Stimulated activated naive CD4-positive, alpha-beta T cell treated with Interleukin-2 at 50 U/mL for 16 hours (primary cell): ENCODE measurements around the gene TSC22D4.
"Not testable (repeated sequence)": the region's sequence is repeated elsewhere in the genome, so short reads cannot be mapped to it uniquely, and the experiment has no call there.

Source experiments
- DNase-seq: peaks from one replicate; lab custom pipeline; 2025; lab: John Stamatoyannopoulos, UW

Gene TSC22D4

GRCh38 chr7:100472854-100473499 is 6.0 kb downstream of the TSC22D4 start:
- no peak for DNase-seq

DNA sequence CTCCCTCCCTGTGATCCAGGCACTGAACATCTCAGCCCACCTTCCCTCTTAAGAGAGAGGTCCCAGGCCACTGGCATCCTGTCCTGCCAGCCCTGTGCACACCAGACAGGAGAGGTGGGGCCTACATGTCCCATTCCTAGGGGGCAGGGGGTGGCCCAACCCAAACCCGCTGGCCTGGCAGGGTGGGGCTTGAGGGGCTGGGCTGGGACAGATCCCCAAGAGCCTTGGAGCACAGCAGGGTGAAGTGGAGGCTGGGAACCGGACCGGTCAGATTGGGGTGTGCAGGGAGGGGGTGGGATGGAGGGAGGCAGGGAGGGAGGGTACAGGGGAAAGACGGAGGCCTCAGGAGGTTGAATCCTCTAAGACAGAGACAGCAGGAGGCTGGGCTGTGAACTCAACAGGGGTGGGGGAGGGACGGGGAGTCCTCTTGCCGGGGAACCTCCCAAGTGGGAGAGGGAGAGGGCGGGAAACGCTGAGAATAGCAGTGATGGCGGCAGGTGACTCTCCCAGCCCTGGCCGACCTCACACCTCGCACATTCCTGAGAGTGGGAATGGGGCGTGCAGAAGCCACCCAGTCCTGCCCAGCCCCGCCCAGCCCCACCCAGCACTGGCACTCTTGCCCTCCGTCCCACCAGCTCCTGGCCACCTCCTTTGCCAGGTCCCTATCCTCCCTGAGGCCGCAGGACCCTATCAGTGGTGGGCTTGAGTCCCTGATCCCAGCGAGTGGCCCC is 6.7 kb downstream of the TSC22D4 start:
- no peak for DNase-seq

GRCh38 chr7:100471021-100471420 is 8.0 kb downstream of the TSC22D4 start:
- DNase-seq = no peak

GRCh38 chr7:100469227-100470044 is 9.6 kb downstream of the TSC22D4 start:
- DNase-seq = peak; percentile 70

DNA sequence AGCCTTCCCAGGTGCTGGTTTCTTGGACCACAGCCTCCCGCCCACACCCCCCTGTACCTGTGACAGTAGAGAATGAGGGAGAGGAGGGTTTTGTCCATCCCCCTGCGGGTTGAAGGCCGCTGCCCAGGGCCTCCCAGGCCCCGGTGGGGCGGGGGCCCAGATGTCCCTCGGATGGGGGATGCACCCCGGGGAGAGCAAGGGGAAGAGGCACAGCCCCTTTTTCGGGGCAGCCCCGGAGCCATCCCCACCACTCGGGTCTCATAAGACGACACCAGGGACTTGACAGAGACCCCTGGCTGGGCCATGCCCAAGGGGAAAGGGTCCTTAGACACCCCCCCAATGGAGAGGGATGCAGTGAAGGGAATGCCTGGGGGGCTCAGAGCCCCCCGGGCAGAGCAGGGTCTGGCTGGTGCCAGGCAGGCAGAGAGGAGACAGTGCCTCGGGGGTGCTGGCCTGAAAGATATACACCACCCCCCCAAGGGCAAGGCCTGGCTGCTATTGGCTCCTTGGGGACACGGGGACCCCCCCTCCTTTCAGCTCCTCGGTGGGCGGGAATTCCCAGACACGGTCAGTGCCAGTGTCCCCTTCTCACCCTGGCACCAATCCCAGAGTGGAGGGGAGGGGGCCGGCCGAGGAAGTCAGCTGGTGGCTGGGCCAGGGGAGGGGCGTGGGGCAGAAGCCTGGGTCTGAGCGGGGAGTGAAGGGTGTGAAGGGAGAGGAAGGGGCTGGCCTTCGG is 11.2 kb downstream of the TSC22D4 start:
- DNase-seq = no peak

DNA sequence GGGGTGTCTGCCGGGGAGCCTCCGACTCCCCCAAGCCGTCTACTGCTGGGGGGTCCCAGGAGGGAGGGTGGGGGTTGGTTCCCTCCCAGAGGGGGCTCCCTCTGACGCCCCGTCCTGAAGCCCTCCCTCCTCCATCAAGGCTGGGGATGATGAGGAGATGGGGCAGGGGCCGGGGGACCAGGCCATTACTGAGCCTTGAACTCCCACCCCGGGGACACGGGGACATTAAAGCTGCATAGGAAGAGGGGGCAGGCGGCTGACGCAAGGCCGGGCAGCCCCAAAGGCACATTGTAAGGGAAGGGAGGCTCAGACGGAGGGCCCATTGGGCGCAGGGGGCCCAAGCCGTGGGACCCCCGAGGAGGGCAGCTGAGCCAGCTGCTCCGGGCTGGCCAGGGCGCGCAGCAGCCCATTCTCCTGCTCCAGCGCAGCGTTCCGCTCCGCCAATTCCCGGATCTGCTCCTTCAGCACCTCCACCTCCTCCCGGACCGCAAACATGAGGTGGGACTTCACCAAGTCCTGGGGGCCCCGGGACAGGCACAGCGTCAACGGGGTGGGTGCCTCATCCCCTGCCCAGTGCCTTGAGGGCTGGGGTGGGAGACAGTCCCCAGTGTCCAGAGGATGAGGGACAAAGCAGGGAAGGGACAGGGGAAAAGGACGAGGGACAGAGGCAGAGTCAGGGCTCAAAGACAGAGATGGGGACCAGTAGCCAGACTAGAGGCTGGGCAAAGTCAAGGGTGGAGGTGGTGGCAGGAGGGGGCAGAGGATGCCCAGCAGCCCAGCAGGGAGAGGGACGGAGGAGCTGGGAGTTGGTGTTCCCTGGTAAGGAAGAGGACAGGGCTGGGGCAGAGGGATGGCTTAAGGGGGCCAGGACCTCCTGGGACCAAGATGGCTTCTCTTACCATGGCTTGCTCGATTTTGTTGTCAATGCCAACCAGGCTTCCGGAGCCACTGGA is 12.1 kb downstream of the TSC22D4 start:
- DNase-seq = no peak

GRCh38 chr7:100465702-100466311 is 13.2 kb downstream of the TSC22D4 start:
- no peak for DNase-seq

DNA sequence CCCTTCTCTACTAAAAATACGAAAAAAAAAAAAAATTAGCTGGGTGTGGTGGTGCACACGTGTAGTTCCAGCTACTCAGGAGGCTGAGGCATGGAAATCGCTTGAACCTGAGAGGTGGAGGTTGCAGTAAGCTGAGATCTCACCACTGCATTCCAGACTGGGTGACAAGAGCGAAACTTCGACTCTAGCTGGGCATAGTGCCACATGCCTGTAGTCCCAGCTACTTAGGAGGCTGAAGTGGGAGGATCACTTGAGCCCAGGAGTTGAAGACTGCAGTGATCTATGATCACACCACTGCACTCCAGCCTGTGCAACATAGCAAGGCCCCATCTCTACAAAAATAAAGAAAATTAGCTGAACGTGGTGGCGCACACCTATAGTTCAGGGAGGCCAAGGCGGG is 13.7 kb downstream of the TSC22D4 start:
- no peak for DNase-seq

DNA sequence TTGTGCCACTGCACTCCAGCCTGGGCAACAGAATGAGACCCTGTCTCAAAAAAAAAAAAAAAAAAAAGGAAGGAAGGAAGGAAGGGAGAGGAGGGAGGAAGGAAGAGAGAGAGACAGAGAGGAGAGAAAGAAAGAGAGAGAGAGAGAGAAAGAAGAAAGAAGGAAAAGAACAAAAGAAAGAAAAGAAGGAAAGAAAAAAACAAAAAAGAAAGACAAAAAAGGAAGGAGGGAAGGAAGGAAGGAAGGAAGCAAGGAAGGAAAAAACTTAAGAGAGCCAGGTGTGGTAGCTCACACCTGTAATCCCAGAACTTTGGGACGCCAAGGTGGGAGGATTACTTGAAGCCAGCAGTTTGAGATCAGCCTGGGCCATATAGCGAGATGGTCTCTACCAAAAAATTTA is 14.2 kb downstream of the TSC22D4 start:
- no peak for DNase-seq

GRCh38 chr7:100464210-100464660 is 14.8 kb downstream of the TSC22D4 start, which contains the start of gene SPACDR:
TSS of gene SPACDR (minus strand) at chr7:100464260. CDS start at chr7:100464025, 235 bp downstream.
- DNase-seq = no peak

DNA sequence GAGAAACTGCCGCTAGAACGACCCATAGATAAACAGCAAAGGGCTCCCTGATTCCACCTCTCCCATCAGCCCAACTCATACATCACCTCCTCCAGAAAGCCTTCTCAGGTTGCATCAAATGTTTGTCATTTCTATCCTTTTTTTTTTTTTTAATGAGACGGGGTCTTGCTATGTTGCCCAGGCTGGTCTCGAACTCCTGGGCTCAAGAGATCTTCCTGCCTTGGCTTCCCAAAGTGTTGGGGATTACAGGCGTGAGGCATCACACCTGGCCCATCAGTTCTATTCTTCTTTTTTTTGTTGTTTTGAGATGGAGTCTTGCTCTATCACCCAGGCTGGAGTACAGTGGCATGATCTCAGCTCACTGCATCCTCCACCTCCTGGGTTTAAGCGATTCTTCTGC is 22.0 kb downstream of the TSC22D4 start:
- no peak for DNase-seq

DNA sequence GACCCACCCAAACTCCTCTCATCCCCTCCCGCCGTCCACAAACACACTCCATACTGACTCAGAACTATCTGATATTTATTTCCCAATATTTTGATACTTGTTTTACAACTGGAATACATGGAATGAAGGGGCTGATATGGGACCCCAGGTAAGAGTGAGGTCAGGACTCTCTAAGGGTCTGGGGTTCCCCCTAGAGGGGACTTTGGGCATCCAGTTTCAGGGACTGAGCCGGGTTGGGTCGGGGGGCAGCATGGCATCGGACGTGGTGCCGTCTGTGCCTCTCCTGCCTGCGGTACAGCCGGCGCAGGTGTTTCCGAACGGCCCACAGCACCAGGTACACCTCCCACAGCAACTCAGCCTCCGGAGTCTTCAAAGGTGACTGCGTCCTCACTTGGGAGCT is 22.5 kb downstream of the TSC22D4 start:
- DNase-seq = no peak

GRCh38 chr7:100455206-100455605 is 23.8 kb downstream of the TSC22D4 start:
- DNase-seq = no peak

- not testable (repeated sequence) for DNase-seq
Observed at GRCh38 chr7:100453854-100454253, 25.2 kb downstream of the TSC22D4 start.

GRCh38 chr7:100452513-100452912 is 26.5 kb downstream of the TSC22D4 start:
- DNase-seq = no peak

GRCh38 chr7:100449190-100449795 is 29.7 kb downstream of the TSC22D4 start:
- DNase-seq = no peak

GRCh38 chr7:100447363-100447762 is 31.7 kb downstream of the TSC22D4 start:
- DNase-seq = not testable (repeated sequence)

DNA sequence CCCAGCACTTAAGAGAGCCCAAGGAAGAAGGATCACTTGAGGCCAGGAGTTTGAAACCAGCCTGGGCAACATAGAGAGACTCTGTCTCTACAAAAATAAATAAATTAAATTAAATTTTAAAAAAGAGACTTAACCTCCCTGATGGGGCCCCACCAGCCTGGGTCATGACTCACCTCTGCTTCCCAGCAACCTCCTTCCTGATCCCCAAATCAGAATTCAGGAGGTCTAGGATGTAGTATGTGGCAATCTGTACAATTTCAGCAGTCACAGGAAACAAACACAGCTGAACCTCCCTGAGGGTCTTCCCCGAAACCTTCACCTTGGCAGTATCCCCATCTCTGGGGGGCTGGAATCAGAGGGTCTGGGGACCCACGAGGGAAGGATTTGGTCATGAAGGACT is 33.0 kb downstream of the TSC22D4 start:
- DNase-seq = no peak

- DNase-seq = no peak
Observed at GRCh38 chr7:100444311-100445278, 34.4 kb downstream of the TSC22D4 start.
